ENCODE results near the gene FAM131A. TPM values are rescaled to one million over a fixed set of nuclear protein-coding genes. Genes with fewer than 3 reads are reported as not detected.

FAM131A gene
- total and polyA plus RNA-seq, 10 of the 15 experiments (the other 5 are each of a cell fraction or from before 2014, with no cell fraction given) = 0.31 to 4.5 (median 1.5) TPM

GRCh38 chr3:184381261-184382224, 44.1 kb downstream of the FAM131A start:
- H2AFZ ChIP-seq (ENCODE audit: control insufficient read depth, low read depth, low read length) = no peak overlapping the region
- no peak overlapping the region for H3K27ac ChIP-seq (ENCODE audit: control insufficient read depth, insufficient read depth)
- TF ChIP-seq JUND (IDR thresholded peaks at IDR 0.05; ENCODE audit: low read depth, low read length) = no peak
- 0 out of 2 replicates have a peak, but pooled peaks have one; percentile 3 for TF ChIP-seq EZH2 (IDR thresholded peaks at IDR 0.05; ENCODE audit: borderline replicate concordance, control insufficient read depth, low read depth, low read length)
- no peak for TF ChIP-seq ZBTB11 (CRISPR knock-in tag; IDR thresholded peaks at IDR 0.05)
- no peak for TF ChIP-seq ESRRA (IDR thresholded peaks at IDR 0.05; ENCODE audit: low read length)
- TF ChIP-seq CBFB (IDR thresholded peaks at IDR 0.05; ENCODE audit: low read depth) = no peak
- TF ChIP-seq IKZF1 (conservative IDR thresholded peaks at IDR 0.05) = no peak
- no peaks in the 10 kb centered on the region for H3K9me3 ChIP-seq (replicated peaks; ENCODE audit: control insufficient read depth, insufficient read depth, low read length)
- FAIRE-seq (no peak), ATAC-seq (0 out of 3 replicates have a peak, but pooled peaks have one; percentile 25), DNase-seq (ENCODE audit: low read depth, low spot score) (no peak)
- ChIA-PET RAD21 (ENCODE audit: unreplicated experiment) (no interaction called here), POLR2A (no interaction called here), SMC1A (ENCODE audit: uncharacterized antibody, unreplicated experiment) (no interaction called here), CTCF (no interaction called here)
- H3K4me3 ChIP-seq = no peak overlapping the region
- no peak overlapping the region for H3K9ac ChIP-seq (ENCODE audit: control insufficient read depth, insufficient read depth, low read length)
- in situ Hi-C loops (cut with MboI) = no loop called here
- H3K4me1 ChIP-seq (ENCODE audit: control insufficient read depth, insufficient read depth, low read length) = no peaks in the 10 kb centered on the region
- no peaks in the 10 kb centered on the region for H3K36me3 ChIP-seq (ENCODE audit: control insufficient read depth in 2 of 2, insufficient read depth in 2 of 2, low read length in 1 of 2)
- 11% methylated on average over 55 of the region's 55 CpGs for WGBS (ENCODE audit: insufficient coverage, insufficient replicate concordance, low lambda C conversion rate, missing lambda C conversion rate)
- intact Hi-C loops (cut with micrococcal nuclease; ENCODE audit: unreplicated experiment) = no loop called here
- H3K27me3 ChIP-seq (replicated peaks in 1 of 2; ENCODE audit: control insufficient read depth in 2 of 2, insufficient read depth in 2 of 2, low read length in 1 of 2) = peaks cover 17 to 18% of the 10 kb centered on the region in 2 experiments
- no peak overlapping the region for H3K4me2 ChIP-seq (ENCODE audit: control insufficient read depth, insufficient read depth)
- no peaks in the 10 kb centered on the region for H4K20me1 ChIP-seq (ENCODE audit: control insufficient read depth, insufficient read depth)
- BruUV-seq (replicated peaks) = no TSS peak
- no peaks in the 10 kb centered on the region for H3K79me2 ChIP-seq (ENCODE audit: control insufficient read depth, insufficient read depth, low read length)
